Transverse colon (tissue), 4 donors: ENCODE data around the gene VAC14.

Experiments
- CTCF ChIP-seq, 5 experiments: fragments of 200-600 bp in 3 of 5; fragments of 450-650 bp in 2 of 5; sonication (generic) in 3 of 5; IDR thresholded peaks; 1 replicate in 2 of 5; 2 replicates in 3 of 5; pipeline ENCODE4 v1.5.1; 2016 to 2017; ENCODE audit warnings: antibody characterized with exemption in 5 of 5, inconsistent platforms in 3 of 5, mild to moderate bottlenecking in 2 of 5, moderate library complexity in 1 of 5
- POLR2A ChIP-seq: fragments of 450-650 bp; IDR thresholded peaks from one replicate; pipeline ENCODE4 v1.6.1; 2016; ENCODE audit warnings: antibody characterized with exemption, mild to moderate bottlenecking, moderate library complexity
- POLR2AphosphoS5 ChIP-seq, 3 donors: sonication (generic); formaldehyde crosslinking; IDR thresholded peaks; one replicate each; pipeline ENCODE4 v1.6.1; 2016; ENCODE audit warnings: antibody characterized with exemption in 3 of 3

- TF ChIP-seq POLR2AphosphoS5 (IDR thresholded peaks at IDR 0.05) (no peak), CTCF (IDR thresholded peaks at IDR 0.05) (no peak), POLR2A (no peak)
Observed at GRCh38 chr16:70720425-70721201, 80.3 kb downstream of the VAC14 start.
